OCI-LY1 (cell line): ENCODE data around the gene MRPS6.

Source experiments
- CTCF ChIP-seq: fragments of 200-600 bp; sonication (generic), shearing (Covaris generic); IDR thresholded peaks from 2 replicates; pipeline ENCODE4 v1.5.1; 2017; ENCODE audit warnings: mild to moderate bottlenecking, antibody characterized with exemption, low read length, moderate library complexity, mixed read lengths
- EZH2 ChIP-seq: fragments of 200-600 bp; sonication (generic), shearing (Covaris generic); IDR thresholded peaks from 2 replicates; pipeline ENCODE4 v1.8.0; 2017; ENCODE audit warnings: borderline replicate concordance, mixed run types, mild to moderate bottlenecking, antibody characterized with exemption, low read length, moderate library complexity, mixed read lengths

GRCh38 chr21:34156957-34157356 lies 83.6 kb downstream of the MRPS6 start:
- TF ChIP-seq CTCF, result no peak
- no peak for TF ChIP-seq EZH2
